Measurements from ENCODE around the gene NAP1L1.
A peak's percentile ranks its signal among the peaks of the same experiment; 100 is the strongest.

Gene NAP1L1

DNA sequence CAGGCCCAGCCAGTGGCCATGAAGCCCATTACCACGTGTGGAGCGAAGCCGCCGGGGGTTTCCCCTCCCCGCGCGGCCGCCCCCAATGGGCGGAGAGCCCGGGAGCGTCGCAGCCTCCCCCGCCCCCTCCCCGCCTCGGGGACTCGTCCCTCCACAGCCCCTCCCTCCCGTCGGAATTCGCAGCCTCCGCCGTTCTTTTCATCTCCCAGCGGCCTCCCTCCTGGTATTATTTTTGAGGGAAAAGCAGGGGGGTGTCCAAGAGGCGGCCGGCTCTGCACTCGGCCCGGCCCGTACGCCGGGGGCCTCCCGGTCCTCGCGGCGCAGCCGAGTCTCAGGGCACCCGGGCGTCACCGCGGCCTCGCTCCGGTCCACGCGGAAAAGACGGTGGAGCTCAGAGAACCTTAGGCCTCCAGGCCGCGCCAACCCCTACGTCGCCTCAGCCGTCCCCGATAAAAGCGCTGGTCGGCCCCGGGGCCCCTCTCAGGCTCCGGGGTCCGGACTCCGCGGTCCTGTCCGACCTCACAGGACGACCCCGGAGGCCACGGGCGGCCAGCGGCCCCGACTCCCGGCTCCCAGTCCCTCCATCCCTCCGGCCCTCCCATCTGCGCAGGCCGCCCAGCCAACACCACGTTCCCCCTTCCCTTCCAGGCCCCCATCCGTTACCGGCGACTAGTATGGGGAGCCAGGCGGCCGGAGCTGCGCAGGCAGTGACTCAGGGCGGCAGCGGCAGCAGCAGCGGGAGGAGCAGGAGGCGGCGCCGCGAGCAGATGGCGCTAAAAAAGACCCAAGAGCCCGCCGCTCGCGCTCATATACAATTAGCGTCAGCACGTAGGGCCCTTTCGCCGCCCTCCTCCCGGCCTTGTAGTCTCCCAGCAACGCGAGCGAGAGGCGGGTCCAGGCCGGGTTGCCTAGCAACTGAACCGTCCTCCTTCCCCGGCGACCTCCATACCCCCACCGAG, at the start of gene NAP1L1:
Gene NAP1L1, minus strand, starts transcription at position 782 of the 959 bp plus-strand sequence. CDS start 10,466 bp downstream, outside the sequence.
- no peak for TF ChIP-seq TOX (CRISPR knock-in tag; IDR thresholded peaks at IDR 0.05; ENCODE audit: borderline replicate concordance)
- TF ChIP-seq ZNF8 (CRISPR knock-in tag; IDR thresholded peaks at IDR 0.05) = no peak
- 0 out of 2 replicates have a peak, but pooled peaks have one; percentile 34 for TF ChIP-seq ESRRG (CRISPR knock-in tag; IDR thresholded peaks at IDR 0.05)
- peak; percentile 36; the same call in 1 of the 2 replicates for TF ChIP-seq ZFP3 (CRISPR knock-in tag; IDR thresholded peaks at IDR 0.05)
- no peak for TF ChIP-seq CSDC2 (CRISPR knock-in tag; IDR thresholded peaks at IDR 0.05)
- no peak for TF ChIP-seq OSR1 (CRISPR knock-in tag; IDR thresholded peaks at IDR 0.05)
- TF ChIP-seq RARB (CRISPR knock-in tag; IDR thresholded peaks at IDR 0.05) = no peak
- TF ChIP-seq ZNF565 (CRISPR knock-in tag; conservative IDR thresholded peaks at IDR 0.05; ENCODE audit: low read depth) = no peak
- ATAC-seq = peak; percentile 89

DNA sequence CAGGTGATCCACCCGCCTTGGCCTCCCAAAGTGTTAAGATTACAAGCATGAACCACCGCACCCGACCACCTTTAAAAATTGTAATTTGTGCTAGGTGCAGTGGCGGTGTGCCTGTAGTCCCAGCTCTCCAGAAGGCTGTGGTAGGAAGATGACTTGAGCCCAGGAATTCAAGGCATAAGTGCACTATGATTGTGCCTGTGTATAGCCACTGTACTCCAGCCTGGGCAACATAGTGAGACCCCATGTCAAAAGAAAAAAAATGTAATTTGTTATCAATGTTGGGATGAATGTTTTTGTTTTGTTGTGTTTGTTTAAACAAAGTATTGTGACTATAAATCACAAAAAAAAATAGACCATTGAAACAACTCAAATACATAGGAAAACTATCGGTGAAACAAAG, 43.1 kb upstream of the NAP1L1 start:
- TF ChIP-seq BACH2 (CRISPR knock-in tag; IDR thresholded peaks at IDR 0.05; ENCODE audit: borderline replicate concordance) (no peak), PPARA (CRISPR knock-in tag; IDR thresholded peaks at IDR 0.05; ENCODE audit: borderline replicate concordance) (no peak), ZFP30 (CRISPR knock-in tag; IDR thresholded peaks at IDR 0.05) (no peak), ARNTL (CRISPR knock-in tag; IDR thresholded peaks at IDR 0.05; ENCODE audit: borderline replicate concordance, low read depth) (no peak), ZC3H10 (CRISPR knock-in tag; IDR thresholded peaks at IDR 0.05) (no peak), ZNF565 (CRISPR knock-in tag; conservative IDR thresholded peaks at IDR 0.05; ENCODE audit: low read depth) (no peak), ZNF8 (CRISPR knock-in tag; IDR thresholded peaks at IDR 0.05) (no peak), PATZ1 (CRISPR knock-in tag; IDR thresholded peaks at IDR 0.05; ENCODE audit: borderline replicate concordance) (no peak), TOX (CRISPR knock-in tag; IDR thresholded peaks at IDR 0.05; ENCODE audit: borderline replicate concordance) (no peak), RARB (CRISPR knock-in tag; IDR thresholded peaks at IDR 0.05) (no peak), SNAI2 (CRISPR knock-in tag; IDR thresholded peaks at IDR 0.05) (no peak), CSDC2 (CRISPR knock-in tag; IDR thresholded peaks at IDR 0.05) (no peak), ZFP3 (CRISPR knock-in tag; IDR thresholded peaks at IDR 0.05) (no peak), GLIS3 (CRISPR knock-in tag; IDR thresholded peaks at IDR 0.05) (no peak), CSRNP3 (CRISPR knock-in tag; IDR thresholded peaks at IDR 0.05) (no peak), OSR1 (CRISPR knock-in tag; IDR thresholded peaks at IDR 0.05) (no peak)
- ATAC-seq = no peak

- no peak for ATAC-seq
- TF ChIP-seq CSRNP3 (CRISPR knock-in tag; IDR thresholded peaks at IDR 0.05) (no peak), TCF4 (CRISPR knock-in tag; IDR thresholded peaks at IDR 0.05; ENCODE audit: borderline replicate concordance) (no peak), ESRRG (CRISPR knock-in tag; IDR thresholded peaks at IDR 0.05) (no peak), BACH2 (CRISPR knock-in tag; IDR thresholded peaks at IDR 0.05; ENCODE audit: borderline replicate concordance) (no peak), CREB5 (CRISPR knock-in tag; IDR thresholded peaks at IDR 0.05; ENCODE audit: low read depth) (no peak), ZFP30 (CRISPR knock-in tag; IDR thresholded peaks at IDR 0.05) (no peak), PATZ1 (CRISPR knock-in tag; IDR thresholded peaks at IDR 0.05; ENCODE audit: borderline replicate concordance) (no peak), ZFP3 (CRISPR knock-in tag; IDR thresholded peaks at IDR 0.05) (no peak), GLIS3 (CRISPR knock-in tag; IDR thresholded peaks at IDR 0.05) (no peak)
- TF ChIP-seq, protein P1, sequence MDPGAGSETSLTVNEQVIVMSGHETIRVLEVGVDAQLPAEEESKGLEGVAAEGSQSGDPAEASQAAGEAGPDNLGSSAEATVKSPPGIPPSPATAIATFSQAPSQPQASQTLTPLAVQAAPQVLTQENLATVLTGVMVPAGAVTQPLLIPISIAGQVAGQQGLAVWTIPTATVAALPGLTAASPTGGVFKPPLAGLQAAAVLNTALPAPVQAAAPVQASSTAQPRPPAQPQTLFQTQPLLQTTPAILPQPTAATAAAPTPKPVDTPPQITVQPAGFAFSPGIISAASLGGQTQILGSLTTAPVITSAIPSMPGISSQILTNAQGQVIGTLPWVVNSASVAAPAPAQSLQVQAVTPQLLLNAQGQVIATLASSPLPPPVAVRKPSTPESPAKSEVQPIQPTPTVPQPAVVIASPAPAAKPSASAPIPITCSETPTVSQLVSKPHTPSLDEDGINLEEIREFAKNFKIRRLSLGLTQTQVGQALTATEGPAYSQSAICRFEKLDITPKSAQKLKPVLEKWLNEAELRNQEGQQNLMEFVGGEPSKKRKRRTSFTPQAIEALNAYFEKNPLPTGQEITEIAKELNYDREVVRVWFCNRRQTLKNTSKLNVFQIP (CRISPR knock-in tag; IDR thresholded peaks at IDR 0.05; ENCODE audit: borderline replicate concordance, low read depth) = no peak
These were observed 40.0 kb upstream of the NAP1L1 start for GRCh38 chr12:76124456-76124855.

Measured in SK-N-SH treated with all-trans-retinoic acid at 6 μM for 48 hours (cell line).